ENCODE measurements around the gene RIPK4. TPM values are rescaled to one million over a fixed set of nuclear protein-coding genes. Genes with fewer than 3 reads are reported as not detected.

Gene RIPK4
- total RNA-seq, 1 experiment from 2014 or later, result 252 TPM

GRCh38 chr21:41778930-41779600 lies 12.2 kb upstream of the RIPK4 start:
- POLR2A ChIA-PET (ENCODE audit: unreplicated experiment), result no interaction called here
- peak overlapping the region; percentile 70 for H3K9ac ChIP-seq (ENCODE audit: low read length)
- H3F3A ChIP-seq (ENCODE audit: low read length, unreplicated experiment), result peaks cover 16% of the 10 kb centered on the region
- ATAC-seq (peak; percentile 38), DNase-seq (peak; percentile 87)
- peak overlapping the region; percentile 41; the same call in 1 of the 2 replicates for H3K4me3 ChIP-seq (ENCODE audit: low read length)
- CTCF ChIA-PET, result interaction anchor here (0.5 to 2.0 kb wide), 8 partner anchors 11 to 166 kb away, joined by 3 to 47 read pairs (median 8); no protein-coding TSS in a partner anchor
- no peak overlapping the region for H2AFZ ChIP-seq (ENCODE audit: low read length)
- H3K36me3 ChIP-seq (ENCODE audit: low read depth, low read length), result no peaks in the 10 kb centered on the region
- no peaks in the 10 kb centered on the region for H4K20me1 ChIP-seq (ENCODE audit: low read length)
- no TSS peak for BruUV-seq (replicated peaks)
- TF ChIP-seq EZH2phosphoT487 (IDR thresholded peaks at IDR 0.05; ENCODE audit: borderline replicate concordance, low read length) (no peak), CTCF (conservative IDR thresholded peaks at IDR 0.05; ENCODE audit: low read depth, low read length) (0 out of 2 replicates have a peak, but pooled peaks have one; percentile 41), EZH2 (IDR thresholded peaks at IDR 0.05; ENCODE audit: low read length, unreplicated experiment) (no peak)
- H3K27me3 ChIP-seq (ENCODE audit: low read length), result no peaks in the 10 kb centered on the region
- intact Hi-C loops (cut with micrococcal nuclease), result loop anchor here (1.0 to 2.0 kb wide), 3 partner anchors 20 to 167 kb away; no protein-coding TSS in a partner anchor
- no peaks in the 10 kb centered on the region for H3K9me2 ChIP-seq (replicated peaks; ENCODE audit: low read length)
- peaks cover 61% of the 10 kb centered on the region for H3K4me1 ChIP-seq (ENCODE audit: insufficient read depth, low read length)
- H3K79me2 ChIP-seq (ENCODE audit: low read length), result 0 out of 2 replicates have a peak, but pooled peaks cover 4% of the 10 kb centered on the region
- no peaks in the 10 kb centered on the region for H3K9me3 ChIP-seq (ENCODE audit: low read length)
- H3K27ac ChIP-seq (ENCODE audit: low read length), result peak overlapping the region; percentile 97
- peak overlapping the region; percentile 60 for H3K4me2 ChIP-seq (ENCODE audit: low read length)

- Histone ChIP-seq H3K9me3 (ENCODE audit: low read length) (no peaks in the 10 kb centered on the region), H3K79me2 (ENCODE audit: low read length) (0 out of 2 replicates have a peak, but pooled peaks cover 4% of the 10 kb centered on the region), H3K9ac (ENCODE audit: low read length) (peak overlapping the region; percentile 70), H3K36me3 (ENCODE audit: low read depth, low read length) (no peaks in the 10 kb centered on the region), H3K9me2 (replicated peaks; ENCODE audit: low read length) (no peaks in the 10 kb centered on the region), H3K4me3 (ENCODE audit: low read length) (peak overlapping the region; percentile 41; the same call in 1 of the 2 replicates), H4K20me1 (ENCODE audit: low read length) (no peaks in the 10 kb centered on the region), H3K27me3 (ENCODE audit: low read length) (no peaks in the 10 kb centered on the region), H3K4me1 (ENCODE audit: insufficient read depth, low read length) (peaks cover 53% of the 10 kb centered on the region), H3F3A (ENCODE audit: low read length, unreplicated experiment) (peaks cover 16% of the 10 kb centered on the region), H2AFZ (ENCODE audit: low read length) (peak overlapping the region; percentile 51; the same call in 1 of the 2 replicates), H3K27ac (ENCODE audit: low read length) (peak overlapping the region; percentile 97), H3K4me2 (ENCODE audit: low read length) (peak overlapping the region; percentile 60)
- no TSS peak for BruUV-seq (replicated peaks)
- peak; percentile 85 for TF ChIP-seq CTCF (conservative IDR thresholded peaks at IDR 0.05; ENCODE audit: low read depth, low read length)
- no peak for TF ChIP-seq EZH2 (IDR thresholded peaks at IDR 0.05; ENCODE audit: low read length, unreplicated experiment)
- no peak for TF ChIP-seq EZH2phosphoT487 (IDR thresholded peaks at IDR 0.05; ENCODE audit: borderline replicate concordance, low read length)
- ATAC-seq (peak; percentile 64), DNase-seq (peak; percentile 96)
- CTCF ChIA-PET, result interaction anchor here (0.6 to 2.0 kb wide), 10 partner anchors 10 to 165 kb away, joined by 3 to 47 read pairs (median 6); no protein-coding TSS in a partner anchor
- intact Hi-C loops (cut with micrococcal nuclease), result loop anchor here (1.0 to 2.0 kb wide), 2 partner anchors 19 to 166 kb away; no protein-coding TSS in a partner anchor
- POLR2A ChIA-PET (ENCODE audit: unreplicated experiment), result no interaction called here
Observed at GRCh38 chr21:41777951-41778815, 11.3 kb upstream of the RIPK4 start.
